HCT116 (cell line): ENCODE results near the gene PRKG1. TPM values are rescaled to one million over a fixed set of nuclear protein-coding genes. Genes with fewer than 3 reads are reported as not detected.

ENCODE experiments used
- ATAC-seq: fragments of 200-7000 bp; cut with Tn5 transposase; 2 replicates; pipeline ENCODE4 v1.9.1; 2020; ENCODE audit warnings: mild to moderate bottlenecking, moderate library complexity
- BruUV-seq: library from RNA; stranded (reverse); fragments of 400-500 nt; replicated peaks from 2 replicates; lab custom pipeline; 2021; lab: Mats Ljungman, UMichigan
- CTCF ChIA-PET: fragments of 300-600 bp; sonication (Branson Sonifier 250); formaldehyde crosslinking; loops from one replicate; lab custom pipeline; 2021; ENCODE audit warnings: antibody characterized with exemption; lab: Charles Lee
- POLR2A ChIA-PET: fragments of 300-600, 350-600 bp; sonication (Branson Sonifier 250); formaldehyde crosslinking; loops from one replicate; lab custom pipeline; 2021; ENCODE audit warnings: antibody characterized with exemption; lab: Charles Lee
- RAD21 ChIA-PET, 2 experiments: fragments of 300-600 bp; sonication (Branson Sonifier 250); formaldehyde crosslinking; loops; one replicate each; lab custom pipeline; 2023; ENCODE audit warnings: low total read pairs in 2 of 2; ENCODE audit not compliant: uncharacterized antibody in 2 of 2, unreplicated experiment in 2 of 2, low non-redundant PET in 1 of 2; lab: Charles Lee
- DNase-seq: peaks from one replicate; pipeline ENCODE4 v3.0.0-alpha.2; 2010; ENCODE audit warnings: low read depth, low spot score
- H2AFZ ChIP-seq: fragments of 200-600 bp; shearing (Covaris generic), sonication (generic); 2 replicates; pipeline ENCODE4 v1.6.1; 2017; ENCODE audit warnings: low read depth, mixed run types, mixed read lengths, antibody characterized with exemption, low read length; ENCODE audit not compliant: poor library complexity, severe bottlenecking
- H3K27ac ChIP-seq: 2 replicates; pipeline ENCODE4 v1.5.1; 2012; ENCODE audit warnings: low read depth, low read length
- H3K27me3 ChIP-seq: fragments of 200-600 bp; sonication (generic); 2 replicates; pipeline ENCODE4 v1.6.1; 2016; ENCODE audit warnings: mixed run types, low read length, mixed read lengths; ENCODE audit not compliant: insufficient read depth
- H3K36me3 ChIP-seq, 2 experiments: fragments of 200-500 bp in 1 of 2; fragments of 200-600 bp in 1 of 2; sonication (Bioruptor generic) in 1 of 2; sonication (generic) in 1 of 2; 2 replicates each; pipeline versions ENCODE4 v1.5.1 to v1.6.1; 2014 to 2016; ENCODE audit warnings: low read length in 2 of 2, inconsistent platforms in 1 of 2, mixed read lengths in 1 of 2, mixed run types in 1 of 2; ENCODE audit not compliant: insufficient read depth in 2 of 2, control insufficient read depth in 1 of 2
- H3K4me1 ChIP-seq, 2 experiments: fragments of 200-600 bp in 1 of 2; sonication (generic) in 1 of 2; 2 replicates each; pipeline versions ENCODE4 v1.5.1 to v1.6.1; 2012 to 2017; ENCODE audit warnings: low read length in 2 of 2, inconsistent platforms in 1 of 2, mild to moderate bottlenecking in 1 of 2, mixed read lengths in 1 of 2, mixed run types in 1 of 2, moderate library complexity in 1 of 2; ENCODE audit not compliant: insufficient read depth in 2 of 2, control insufficient read depth in 1 of 2
- H3K4me2 ChIP-seq: fragments of 200-600 bp; sonication (generic); 2 replicates; pipeline ENCODE4 v1.6.1; 2017; ENCODE audit warnings: mixed run types, low read length, mixed read lengths
- H3K4me3 ChIP-seq, 2 experiments: fragments of 200-600 bp in 1 of 2; sonication (generic) in 1 of 2; replicated peaks in 1 of 2; 2 replicates each; pipeline ENCODE4 v1.5.1; 2011 to 2016; ENCODE audit warnings: low read length in 2 of 2, control low read depth in 1 of 2, low read depth in 1 of 2, mild to moderate bottlenecking in 1 of 2, mixed read lengths in 1 of 2, mixed run types in 1 of 2
- H3K79me2 ChIP-seq: fragments of 200-600 bp; sonication (generic); 2 replicates; pipeline ENCODE4 v1.6.1; 2017; ENCODE audit warnings: mild to moderate bottlenecking, mixed run types, low read length, moderate library complexity, mixed read lengths; ENCODE audit not compliant: insufficient read depth
- H3K9ac ChIP-seq: fragments of 200-600 bp; sonication (generic); 2 replicates; pipeline ENCODE4 v1.6.1; 2016; ENCODE audit warnings: low read length, mixed read lengths
- H3K9me2 ChIP-seq: fragments of 200-600 bp; sonication (generic), shearing (Covaris generic); 2 replicates; pipeline ENCODE4 v1.6.1; 2017; ENCODE audit warnings: mixed run types, mild to moderate bottlenecking, moderate library complexity; ENCODE audit not compliant: insufficient read depth
- H3K9me3 ChIP-seq, 2 experiments: fragments of 200-500 bp in 1 of 2; fragments of 200-600 bp in 1 of 2; sonication (Bioruptor generic) in 1 of 2; sonication (generic) in 1 of 2; 2 replicates each; pipeline ENCODE4 v1.6.1; 2014 to 2017; ENCODE audit warnings: low read length in 2 of 2, mixed read lengths in 2 of 2, inconsistent platforms in 1 of 2, low read depth in 1 of 2, mild to moderate bottlenecking in 1 of 2, mixed run types in 1 of 2, moderate library complexity in 1 of 2; ENCODE audit not compliant: control insufficient read depth in 1 of 2, insufficient read depth in 1 of 2
- H4K20me1 ChIP-seq: fragments of 200-600 bp; sonication (generic), shearing (Covaris generic); 2 replicates; pipeline ENCODE4 v1.6.1; 2017; ENCODE audit warnings: mixed run types, mild to moderate bottlenecking, moderate library complexity; ENCODE audit not compliant: insufficient read depth
- CBX3 ChIP-seq: IDR thresholded peaks from 2 replicates; pipeline ENCODE4 v1.6.1; 2012; ENCODE audit warnings: low read depth
- CEBPB ChIP-seq: IDR thresholded peaks from 2 replicates; pipeline ENCODE4 v1.6.1; 2012; ENCODE audit warnings: low read depth
- ELF1 ChIP-seq: IDR thresholded peaks from 2 replicates; pipeline ENCODE4 v1.6.1; 2012; ENCODE audit warnings: low read depth, borderline replicate concordance
- EZH2 ChIP-seq: fragments of 200-600 bp; sonication (generic); IDR thresholded peaks from 2 replicates; pipeline ENCODE4 v1.6.1; 2017; ENCODE audit warnings: antibody characterized with exemption, mixed run types
- EZH2phosphoT487 ChIP-seq: fragments of 200-600 bp; IDR thresholded peaks from 2 replicates; pipeline ENCODE4 v1.6.1; 2018; ENCODE audit warnings: antibody characterized with exemption, borderline replicate concordance
- JUND ChIP-seq: IDR thresholded peaks from 2 replicates; pipeline ENCODE4 v1.6.1; 2012
- POLR2A ChIP-seq: IDR thresholded peaks from 2 replicates; pipeline ENCODE4 v1.7.0; 2011; ENCODE audit warnings: borderline replicate concordance; ENCODE audit not compliant: insufficient read depth, insufficient read length; ENCODE audit errors: extremely low read depth
- POLR2AphosphoS5 ChIP-seq: IDR thresholded peaks from 2 replicates; pipeline ENCODE4 v1.6.1; 2011; ENCODE audit warnings: mild to moderate bottlenecking, low read depth, low read length, moderate library complexity
- RAD21 ChIP-seq: IDR thresholded peaks from 2 replicates; pipeline ENCODE4 v1.6.1; 2012; ENCODE audit warnings: low read depth, mild to moderate bottlenecking
- SIN3A ChIP-seq: IDR thresholded peaks from 2 replicates; pipeline ENCODE4 v1.6.1; 2012; ENCODE audit warnings: low read depth
- SRF ChIP-seq: IDR thresholded peaks from 2 replicates; pipeline ENCODE4 v1.6.1; 2012; ENCODE audit warnings: low read depth
- YY1 ChIP-seq: IDR thresholded peaks from 2 replicates; pipeline ENCODE4 v1.6.1; 2011; ENCODE audit warnings: low read length, low read depth, moderate library complexity, mild to moderate bottlenecking; ENCODE audit not compliant: insufficient replicate concordance; ENCODE audit errors: extremely low read depth
- ZNF274 ChIP-seq: fragments of 200-500 bp; sonication (Bioruptor generic); IDR thresholded peaks from 2 replicates; pipeline ENCODE4 v1.6.1; 2014; ENCODE audit warnings: mild to moderate bottlenecking, low read depth, low read length, inconsistent platforms
- intact Hi-C: fragments of 100-400 bp; cut with micrococcal nuclease; formaldehyde crosslinking; loops from 2 replicates; pipeline ENCODE4 v1.10.0; 2022
- total RNA-seq: library from RNA; stranded (reverse); gene quantifications from one replicate; pipeline ENCODE4 v1.2.1, GENCODE V29; 2021; ENCODE audit not compliant: unreplicated experiment
- TF ChIP-seq, protein P1 (sequence below): IDR thresholded peaks from 2 replicates; pipeline ENCODE4 v1.6.1; 2012; ENCODE audit warnings: low read depth
- TF ChIP-seq, protein P2 (sequence below): IDR thresholded peaks from 2 replicates; pipeline ENCODE4 v1.6.1; 2012
- TF ChIP-seq, protein P3 (sequence below): IDR thresholded peaks from 2 replicates; pipeline ENCODE4 v1.6.1; 2011; ENCODE audit warnings: mild to moderate bottlenecking, low read length, moderate library complexity; ENCODE audit not compliant: insufficient replicate concordance; ENCODE audit errors: extremely low read depth
- TF ChIP-seq, protein P4 (sequence below): IDR thresholded peaks from 2 replicates; pipeline ENCODE4 v1.6.1; 2012
- TF ChIP-seq, protein P5 (sequence below), 3 experiments: fragments of 200-600 bp in 1 of 3; sonication (generic) in 1 of 3; IDR thresholded peaks in 2 of 3; conservative IDR thresholded peaks in 1 of 3; 2 replicates each; pipeline ENCODE4 v1.5.1; 2012 to 2017; ENCODE audit warnings: low read depth in 2 of 3, low read length in 2 of 3, antibody characterized with exemption in 1 of 3, borderline replicate concordance in 1 of 3, control low read depth in 1 of 3, mild to moderate bottlenecking in 1 of 3, mixed read lengths in 1 of 3, mixed run types in 1 of 3, moderate library complexity in 1 of 3; ENCODE audit not compliant: insufficient read depth in 1 of 3

The PRKG1 gene
- total RNA-seq, 1 experiment from 2014 or later, result 1.4 TPM

DNA sequence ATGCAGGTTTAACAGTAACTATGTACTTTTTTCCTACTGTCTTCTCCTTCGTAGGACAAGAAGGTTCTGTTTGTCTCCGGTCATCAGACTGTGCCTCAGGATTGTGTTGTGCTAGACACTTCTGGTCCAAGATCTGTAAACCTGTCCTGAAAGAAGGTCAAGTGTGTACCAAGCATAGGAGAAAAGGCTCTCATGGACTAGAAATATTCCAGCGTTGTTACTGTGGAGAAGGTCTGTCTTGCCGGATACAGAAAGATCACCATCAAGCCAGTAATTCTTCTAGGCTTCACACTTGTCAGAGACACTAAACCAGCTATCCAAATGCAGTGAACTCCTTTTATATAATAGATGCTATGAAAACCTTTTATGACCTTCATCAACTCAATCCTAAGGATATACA, 1242.2 kb downstream of the PRKG1 start:
- POLR2A ChIA-PET, result interaction anchor here (0.9 to 1.7 kb wide), 7 partner anchors 10 to 227 kb away, joined by 3 to 6 read pairs (median 4); no protein-coding TSS in a partner anchor

More for the DNA sequence above, 1242.2 kb downstream of the PRKG1 start:
- Histone ChIP-seq H3K4me1 (peaks cover 61 to 86% of the 10 kb centered on the region in 2 experiments), H2AFZ (no peak overlapping the region), H3K36me3 (peaks cover 0 to 21% of the 10 kb centered on the region in 2 experiments; a peak in 2 of 4 replicates), H3K9me3 (no peaks in the 10 kb centered on the region), H4K20me1 (no peaks in the 10 kb centered on the region; the same call in 1 of the 2 replicates), H3K27ac (peak overlapping the region; percentile 96), H3K9me2 (no peaks in the 10 kb centered on the region), H3K4me3 (peak overlapping the region; percentile 78 to 93), H3K27me3 (no peaks in the 10 kb centered on the region), H3K9ac (peak overlapping the region; percentile 84), H3K79me2 (peaks cover 38% of the 10 kb centered on the region), H3K4me2 (peak overlapping the region; percentile 99)
- ChIA-PET RAD21 (no interaction called here), CTCF (interaction anchor here (1.1 to 3.9 kb wide), 3 partner anchors 9 to 175 kb away, joined by 3 to 36 read pairs (median 3); no protein-coding TSS in a partner anchor)
- DNase-seq (no peak), ATAC-seq (no peak)
- TF ChIP-seq, protein P1, sequence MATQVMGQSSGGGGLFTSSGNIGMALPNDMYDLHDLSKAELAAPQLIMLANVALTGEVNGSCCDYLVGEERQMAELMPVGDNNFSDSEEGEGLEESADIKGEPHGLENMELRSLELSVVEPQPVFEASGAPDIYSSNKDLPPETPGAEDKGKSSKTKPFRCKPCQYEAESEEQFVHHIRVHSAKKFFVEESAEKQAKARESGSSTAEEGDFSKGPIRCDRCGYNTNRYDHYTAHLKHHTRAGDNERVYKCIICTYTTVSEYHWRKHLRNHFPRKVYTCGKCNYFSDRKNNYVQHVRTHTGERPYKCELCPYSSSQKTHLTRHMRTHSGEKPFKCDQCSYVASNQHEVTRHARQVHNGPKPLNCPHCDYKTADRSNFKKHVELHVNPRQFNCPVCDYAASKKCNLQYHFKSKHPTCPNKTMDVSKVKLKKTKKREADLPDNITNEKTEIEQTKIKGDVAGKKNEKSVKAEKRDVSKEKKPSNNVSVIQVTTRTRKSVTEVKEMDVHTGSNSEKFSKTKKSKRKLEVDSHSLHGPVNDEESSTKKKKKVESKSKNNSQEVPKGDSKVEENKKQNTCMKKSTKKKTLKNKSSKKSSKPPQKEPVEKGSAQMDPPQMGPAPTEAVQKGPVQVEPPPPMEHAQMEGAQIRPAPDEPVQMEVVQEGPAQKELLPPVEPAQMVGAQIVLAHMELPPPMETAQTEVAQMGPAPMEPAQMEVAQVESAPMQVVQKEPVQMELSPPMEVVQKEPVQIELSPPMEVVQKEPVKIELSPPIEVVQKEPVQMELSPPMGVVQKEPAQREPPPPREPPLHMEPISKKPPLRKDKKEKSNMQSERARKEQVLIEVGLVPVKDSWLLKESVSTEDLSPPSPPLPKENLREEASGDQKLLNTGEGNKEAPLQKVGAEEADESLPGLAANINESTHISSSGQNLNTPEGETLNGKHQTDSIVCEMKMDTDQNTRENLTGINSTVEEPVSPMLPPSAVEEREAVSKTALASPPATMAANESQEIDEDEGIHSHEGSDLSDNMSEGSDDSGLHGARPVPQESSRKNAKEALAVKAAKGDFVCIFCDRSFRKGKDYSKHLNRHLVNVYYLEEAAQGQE, result no peak
- TF ChIP-seq ZNF274 (no peak), CEBPB (no peak), JUND (no peak), SIN3A (no peak), POLR2A (no peak), RAD21 (no peak), ELF1 (no peak), POLR2AphosphoS5 (no peak; the same call in 1 of the 2 replicates), CBX3 (no peak), SRF (no peak), EZH2 (no peak), EZH2phosphoT487 (no peak), YY1 (no peak)
- TF ChIP-seq, protein P2, sequence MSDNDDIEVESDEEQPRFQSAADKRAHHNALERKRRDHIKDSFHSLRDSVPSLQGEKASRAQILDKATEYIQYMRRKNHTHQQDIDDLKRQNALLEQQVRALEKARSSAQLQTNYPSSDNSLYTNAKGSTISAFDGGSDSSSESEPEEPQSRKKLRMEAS, result no peak
- TF ChIP-seq, protein P3, sequence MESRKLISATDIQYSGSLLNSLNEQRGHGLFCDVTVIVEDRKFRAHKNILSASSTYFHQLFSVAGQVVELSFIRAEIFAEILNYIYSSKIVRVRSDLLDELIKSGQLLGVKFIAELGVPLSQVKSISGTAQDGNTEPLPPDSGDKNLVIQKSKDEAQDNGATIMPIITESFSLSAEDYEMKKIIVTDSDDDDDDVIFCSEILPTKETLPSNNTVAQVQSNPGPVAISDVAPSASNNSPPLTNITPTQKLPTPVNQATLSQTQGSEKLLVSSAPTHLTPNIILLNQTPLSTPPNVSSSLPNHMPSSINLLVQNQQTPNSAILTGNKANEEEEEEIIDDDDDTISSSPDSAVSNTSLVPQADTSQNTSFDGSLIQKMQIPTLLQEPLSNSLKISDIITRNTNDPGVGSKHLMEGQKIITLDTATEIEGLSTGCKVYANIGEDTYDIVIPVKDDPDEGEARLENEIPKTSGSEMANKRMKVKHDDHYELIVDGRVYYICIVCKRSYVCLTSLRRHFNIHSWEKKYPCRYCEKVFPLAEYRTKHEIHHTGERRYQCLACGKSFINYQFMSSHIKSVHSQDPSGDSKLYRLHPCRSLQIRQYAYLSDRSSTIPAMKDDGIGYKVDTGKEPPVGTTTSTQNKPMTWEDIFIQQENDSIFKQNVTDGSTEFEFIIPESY, result no peak
- TF ChIP-seq, protein P4, sequence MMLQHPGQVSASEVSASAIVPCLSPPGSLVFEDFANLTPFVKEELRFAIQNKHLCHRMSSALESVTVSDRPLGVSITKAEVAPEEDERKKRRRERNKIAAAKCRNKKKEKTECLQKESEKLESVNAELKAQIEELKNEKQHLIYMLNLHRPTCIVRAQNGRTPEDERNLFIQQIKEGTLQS, result no peak
- TF ChIP-seq, protein P5, sequence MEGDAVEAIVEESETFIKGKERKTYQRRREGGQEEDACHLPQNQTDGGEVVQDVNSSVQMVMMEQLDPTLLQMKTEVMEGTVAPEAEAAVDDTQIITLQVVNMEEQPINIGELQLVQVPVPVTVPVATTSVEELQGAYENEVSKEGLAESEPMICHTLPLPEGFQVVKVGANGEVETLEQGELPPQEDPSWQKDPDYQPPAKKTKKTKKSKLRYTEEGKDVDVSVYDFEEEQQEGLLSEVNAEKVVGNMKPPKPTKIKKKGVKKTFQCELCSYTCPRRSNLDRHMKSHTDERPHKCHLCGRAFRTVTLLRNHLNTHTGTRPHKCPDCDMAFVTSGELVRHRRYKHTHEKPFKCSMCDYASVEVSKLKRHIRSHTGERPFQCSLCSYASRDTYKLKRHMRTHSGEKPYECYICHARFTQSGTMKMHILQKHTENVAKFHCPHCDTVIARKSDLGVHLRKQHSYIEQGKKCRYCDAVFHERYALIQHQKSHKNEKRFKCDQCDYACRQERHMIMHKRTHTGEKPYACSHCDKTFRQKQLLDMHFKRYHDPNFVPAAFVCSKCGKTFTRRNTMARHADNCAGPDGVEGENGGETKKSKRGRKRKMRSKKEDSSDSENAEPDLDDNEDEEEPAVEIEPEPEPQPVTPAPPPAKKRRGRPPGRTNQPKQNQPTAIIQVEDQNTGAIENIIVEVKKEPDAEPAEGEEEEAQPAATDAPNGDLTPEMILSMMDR (IDR thresholded peaks at IDR 0.05 in 2 of 3, conservative IDR thresholded peaks at IDR 0.05 in 1 of 3; ENCODE audit: borderline replicate concordance in 1 of 3, insufficient read depth in 1 of 3, low read depth in 2 of 3, low read length in 2 of 3), result no peak
- intact Hi-C loops, result no loop called here
- BruUV-seq, result no TSS peak
